Peyer's patch (tissue), 4 donors: ENCODE results near the gene COQ10B. TPM values are rescaled to one million over a fixed set of nuclear protein-coding genes. Genes with fewer than 3 reads are reported as not detected.
"Not testable (repeated sequence)": the region's sequence is repeated elsewhere in the genome, so short reads cannot be mapped to it uniquely, and the experiment has no call there.

Experiments used
- DNase-seq, 3 donors: peaks; one replicate each; pipeline ENCODE4 v3.0.0-alpha.2; 2017 to 2019
- H3K27ac ChIP-seq, 4 donors: fragments of 200-600 bp; sonication (generic); one replicate each; pipeline ENCODE4 v1.5.1; 2016 to 2019
- H3K27me3 ChIP-seq, 2 donors: fragments of 200-600 bp; sonication (generic); one replicate each; pipeline ENCODE4 v1.5.1; 2019
- H3K36me3 ChIP-seq, 3 donors: fragments of 200-600 bp; sonication (generic); one replicate each; pipeline ENCODE4 v1.5.1; 2016 to 2019
- H3K4me1 ChIP-seq, 4 donors: fragments of 200-600 bp; sonication (generic); one replicate each; pipeline ENCODE4 v1.5.1; 2016 to 2019
- H3K4me3 ChIP-seq, 4 donors: fragments of 200-600 bp; sonication (generic); 1 replicate in 3 of 4; 2 replicates in 1 of 4; pipeline ENCODE4 v1.5.1; 2016 to 2019; ENCODE audit warnings: mild to moderate bottlenecking in 1 of 4
- H3K9me3 ChIP-seq, 4 donors: fragments of 200-600 bp; sonication (generic); one replicate each; pipeline ENCODE4 v1.5.1; 2016 to 2019; ENCODE audit warnings: mild to moderate bottlenecking in 1 of 4
- CTCF ChIP-seq, 6 experiments: fragments of 450-650 bp in 4 of 6; fragments of 200-600 bp in 2 of 6; sonication (generic) in 1 of 6; IDR thresholded peaks; one replicate each; pipeline ENCODE4 v1.5.1; 2017 to 2019; ENCODE audit warnings: antibody characterized with exemption in 6 of 6, mild to moderate bottlenecking in 3 of 6, moderate library complexity in 1 of 6
- POLR2A ChIP-seq, 2 donors: fragments of 450-650 bp; IDR thresholded peaks; one replicate each; pipeline ENCODE4 v1.5.1; 2017; ENCODE audit warnings: antibody characterized with exemption in 2 of 2, mild to moderate bottlenecking in 2 of 2, moderate library complexity in 2 of 2
- total RNA-seq, 4 donors: library from RNA; depleted of rRNA; stranded (reverse); fragments of >200 nt; gene quantifications; one replicate each; pipeline ENCODE4 v1.1.0, GENCODE V29; 2016

The COQ10B gene
- total RNA-seq, 4 donors from 2014 or later, result 14.4 to 30.3 (median 22.3) TPM

GRCh38 chr2:197437380-197437779 lies 16.0 kb upstream of the COQ10B start:
- H3K4me1 ChIP-seq, result peaks cover 0 to 21% (median 3%) of the 10 kb centered on the region in 4 donors
- DNase-seq, result no peak
- H3K27ac ChIP-seq, result no peak overlapping the region
- H3K36me3 ChIP-seq, result no peaks in the 10 kb centered on the region
- no peak for TF ChIP-seq POLR2A (IDR thresholded peaks at IDR 0.05)
- H3K4me3 ChIP-seq, result no peak overlapping the region
- H3K27me3 ChIP-seq, result no peaks in the 10 kb centered on the region
- no peaks in the 10 kb centered on the region for H3K9me3 ChIP-seq

GRCh38 chr2:197442857-197443256 lies 10.5 kb upstream of the COQ10B start:
- H3K27ac ChIP-seq, result no peak overlapping the region
- no peak for TF ChIP-seq CTCF (IDR thresholded peaks at IDR 0.05)
- no peak for TF ChIP-seq POLR2A (IDR thresholded peaks at IDR 0.05)
- no peaks in the 10 kb centered on the region for H3K9me3 ChIP-seq
- H3K27me3 ChIP-seq, result no peaks in the 10 kb centered on the region
- no peaks in the 10 kb centered on the region for H3K36me3 ChIP-seq
- no peak overlapping the region for H3K4me3 ChIP-seq
- no peaks in the 10 kb centered on the region for H3K4me1 ChIP-seq
- no peak for DNase-seq

DNA sequence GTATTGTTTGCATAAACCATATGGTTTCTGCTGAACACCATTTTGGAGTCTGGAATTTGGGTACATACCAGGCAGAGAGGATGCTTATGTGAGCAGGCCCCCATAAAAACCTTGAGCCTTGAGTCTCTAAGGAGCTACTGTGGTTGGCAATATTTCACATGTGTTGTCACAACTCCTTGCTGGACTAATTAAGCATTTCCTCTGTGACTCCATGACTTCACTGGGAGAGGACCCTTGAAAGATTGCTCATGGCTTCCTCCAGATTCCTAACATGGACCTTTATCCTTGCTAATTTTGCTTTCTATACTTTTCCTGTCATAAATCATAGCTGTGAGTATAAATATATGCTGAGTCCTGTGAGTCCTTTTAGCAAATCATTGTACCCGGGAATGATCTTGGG lies 7.6 kb upstream of the COQ10B start:
- no peak for TF ChIP-seq CTCF (IDR thresholded peaks at IDR 0.05)
- TF ChIP-seq POLR2A (IDR thresholded peaks at IDR 0.05), result no peak
- no peak for DNase-seq
- Histone ChIP-seq H3K27me3 (no peaks in the 10 kb centered on the region), H3K27ac (no peak overlapping the region), H3K4me3 (no peak overlapping the region), H3K9me3 (no peaks in the 10 kb centered on the region), H3K4me1 (no peaks in the 10 kb centered on the region), H3K36me3 (no peaks in the 10 kb centered on the region)

DNA sequence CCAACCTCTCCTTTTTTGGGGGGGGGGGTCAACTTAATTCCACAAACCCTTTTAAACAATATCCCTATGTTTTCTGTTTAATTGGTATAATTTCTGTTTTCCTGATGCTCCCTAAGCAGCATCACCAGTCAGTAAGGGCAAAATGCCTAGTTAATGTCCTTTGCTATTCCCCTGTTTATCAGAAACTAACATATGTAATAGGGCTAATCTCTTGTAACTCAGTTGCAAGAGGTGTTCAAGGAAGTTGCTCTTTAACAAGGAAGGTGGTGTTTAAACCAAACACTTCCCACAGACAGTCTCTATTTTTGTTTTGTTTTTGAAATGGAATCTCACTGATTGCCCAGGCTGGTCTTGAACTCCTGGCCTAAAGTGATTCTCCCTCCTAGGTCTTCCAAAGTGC lies 6.5 kb upstream of the COQ10B start:
- no peaks in the 10 kb centered on the region for H3K4me1 ChIP-seq
- TF ChIP-seq CTCF (IDR thresholded peaks at IDR 0.05), result no peak
- TF ChIP-seq POLR2A (IDR thresholded peaks at IDR 0.05), result no peak
- H3K27ac ChIP-seq, result no peak overlapping the region
- H3K36me3 ChIP-seq, result no peaks in the 10 kb centered on the region
- no peak for DNase-seq
- no peaks in the 10 kb centered on the region for H3K27me3 ChIP-seq
- H3K4me3 ChIP-seq, result no peak overlapping the region
- no peaks in the 10 kb centered on the region for H3K9me3 ChIP-seq

DNA sequence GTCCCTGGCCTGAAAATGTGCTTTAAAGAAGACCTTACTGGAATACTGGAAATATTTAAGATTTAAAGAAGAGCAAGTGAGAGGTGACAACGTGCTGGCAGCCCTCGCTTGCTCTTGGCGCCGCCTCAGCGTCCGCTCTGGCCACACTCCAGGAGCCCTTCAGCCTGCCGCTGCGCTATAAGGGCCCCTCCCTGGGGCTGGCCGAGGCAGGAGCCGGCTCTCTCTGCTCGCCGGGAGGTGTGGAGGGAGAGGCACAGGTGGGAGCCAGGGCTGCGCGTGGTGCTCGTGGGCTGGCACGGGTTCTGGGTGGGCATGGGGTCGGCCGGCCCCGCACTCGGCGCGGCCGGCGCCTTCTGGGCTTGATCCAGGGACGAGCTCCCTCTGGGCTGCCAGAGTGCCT lies 2.9 kb upstream of the COQ10B start:
- Histone ChIP-seq H3K27me3 (no peaks in the 10 kb centered on the region), H3K9me3 (no peaks in the 10 kb centered on the region), H3K4me1 (peaks cover 0 to 15% (median 5%) of the 10 kb centered on the region in 4 donors), H3K36me3 (no peaks in the 10 kb centered on the region), H3K27ac (no peak overlapping the region), H3K4me3 (no peak overlapping the region)
- TF ChIP-seq POLR2A (IDR thresholded peaks at IDR 0.05) (no peak), CTCF (IDR thresholded peaks at IDR 0.05) (no peak)
- no peak for DNase-seq

- H3K27me3 ChIP-seq, DNase-seq, H3K36me3 ChIP-seq, H3K4me3 ChIP-seq, H3K9me3 ChIP-seq, H3K27ac ChIP-seq: not testable (repeated sequence)
- H3K4me1 ChIP-seq, result peaks cover 0 to 15% (median 5%) of the 10 kb centered on the region in 4 donors
These were observed 2.4 kb upstream of the COQ10B start for GRCh38 chr2:197450935-197451358.

GRCh38 chr2:197452754-197453122 lies 614 bp upstream of the COQ10B start:
- no peaks in the 10 kb centered on the region for H3K36me3 ChIP-seq
- H3K27ac ChIP-seq, result peak overlapping the region; percentile 94 to 98 (median 98)
- H3K27me3 ChIP-seq, result no peaks in the 10 kb centered on the region
- peak; percentile 64 to 84 for TF ChIP-seq POLR2A (IDR thresholded peaks at IDR 0.05)
- TF ChIP-seq CTCF (IDR thresholded peaks at IDR 0.05), result no peak
- no peaks in the 10 kb centered on the region for H3K9me3 ChIP-seq
- peak overlapping the region; percentile 67 to 86 (median 80) for H3K4me3 ChIP-seq
- peaks cover 0 to 15% (median 5%) of the 10 kb centered on the region in 4 donors for H3K4me1 ChIP-seq
- DNase-seq, result no peak
